COLO668 (cell line): ENCODE measurements around the gene EMID1.

ENCODE experiments used
- DNase-seq: peaks from one replicate; lab custom pipeline; 2025; ENCODE audit not compliant: unreplicated experiment; lab: John Stamatoyannopoulos, UW

EMID1 gene

DNA sequence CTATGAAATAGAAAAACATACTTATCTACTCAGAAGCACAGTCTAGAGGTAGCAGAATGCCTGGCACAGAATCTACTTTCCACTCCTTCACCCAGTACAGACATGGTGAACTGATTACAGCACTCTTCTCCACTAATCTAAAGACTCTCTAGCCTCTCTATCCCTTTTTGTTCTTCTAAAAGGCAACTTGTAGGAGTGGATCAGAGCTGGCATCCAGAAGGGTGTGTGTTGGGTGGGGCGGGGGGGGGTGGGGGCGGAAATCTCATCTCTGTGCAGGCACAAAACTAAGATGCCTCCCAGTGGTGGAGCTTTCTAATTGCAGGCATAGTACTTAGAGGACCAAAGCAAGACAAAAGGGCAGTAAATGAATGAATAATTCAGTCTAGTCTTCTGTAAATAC, 11.5 kb upstream of the EMID1 start:
- no peak for DNase-seq

DNA sequence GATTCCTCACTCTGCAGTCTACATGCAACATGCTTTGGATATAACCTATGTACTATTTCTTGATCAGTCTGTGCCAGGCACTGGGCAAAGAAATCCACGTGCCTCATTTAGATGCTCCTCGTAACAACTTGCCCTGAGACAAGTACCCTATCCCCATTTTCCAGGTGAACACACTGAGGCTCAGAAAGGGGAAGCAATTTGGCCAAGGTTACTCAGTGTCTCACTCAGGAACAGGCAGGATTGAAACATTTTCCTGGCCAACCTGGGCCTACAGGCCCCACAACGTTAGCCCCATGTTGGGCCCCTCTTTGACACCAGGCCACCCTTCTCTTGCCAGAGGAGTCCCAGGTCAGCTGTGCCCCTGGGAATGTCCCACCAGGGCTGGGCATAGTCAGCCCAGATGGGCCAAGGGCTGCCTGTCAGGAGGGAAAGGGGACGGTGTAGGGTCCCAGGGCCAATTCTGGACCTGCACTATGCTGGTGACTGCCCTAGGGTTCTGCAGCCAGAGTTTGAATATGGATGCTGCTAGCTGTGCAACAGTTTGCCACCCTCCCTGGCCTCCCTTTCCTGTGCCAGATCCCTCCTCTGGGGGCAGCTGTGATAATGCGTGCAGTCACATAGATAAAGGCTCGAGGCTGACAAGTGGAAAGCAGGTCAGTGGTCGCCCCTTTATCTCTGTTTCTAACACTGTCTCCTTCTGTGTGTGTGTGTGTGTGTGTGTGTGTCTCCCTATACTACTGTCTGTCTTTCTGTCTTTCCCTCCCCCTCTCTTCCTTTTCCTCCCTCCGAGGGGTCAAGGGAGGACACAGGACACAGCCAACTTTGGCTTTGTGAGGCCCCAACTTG, 10.4 kb upstream of the EMID1 start:
- DNase-seq: no peak

DNA sequence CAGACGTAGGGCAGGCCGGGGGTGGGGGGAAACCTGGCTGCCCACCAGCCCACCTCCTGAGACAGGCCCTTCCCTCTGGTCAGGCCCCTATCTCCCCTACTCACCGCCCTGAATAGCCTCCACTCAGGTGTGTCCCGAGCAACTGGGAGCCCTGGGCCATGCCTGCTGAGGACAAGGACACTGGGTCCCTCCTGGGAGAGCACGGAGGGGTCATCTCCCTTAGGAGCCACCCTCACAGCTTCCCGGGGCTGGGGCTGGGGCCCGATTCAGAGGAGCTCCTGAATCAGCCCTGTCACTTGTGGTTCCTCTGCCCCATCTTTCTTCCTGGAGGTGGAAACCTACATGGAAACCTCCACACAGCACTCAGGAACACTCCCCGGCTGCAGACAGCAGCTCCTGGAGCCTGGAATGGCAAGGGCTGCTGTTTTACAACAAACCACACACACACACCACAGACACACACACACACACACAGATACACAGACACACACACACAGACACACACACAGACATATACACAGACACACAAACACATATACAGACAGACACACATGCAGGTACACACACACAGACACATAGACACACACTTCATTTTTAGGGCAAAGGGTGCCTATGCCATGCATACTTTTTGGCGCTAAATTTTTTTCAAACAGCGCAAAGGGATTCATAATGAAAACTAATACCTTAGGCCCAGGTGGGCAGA, 9.6 kb upstream of the EMID1 start:
- no peak for DNase-seq

DNA sequence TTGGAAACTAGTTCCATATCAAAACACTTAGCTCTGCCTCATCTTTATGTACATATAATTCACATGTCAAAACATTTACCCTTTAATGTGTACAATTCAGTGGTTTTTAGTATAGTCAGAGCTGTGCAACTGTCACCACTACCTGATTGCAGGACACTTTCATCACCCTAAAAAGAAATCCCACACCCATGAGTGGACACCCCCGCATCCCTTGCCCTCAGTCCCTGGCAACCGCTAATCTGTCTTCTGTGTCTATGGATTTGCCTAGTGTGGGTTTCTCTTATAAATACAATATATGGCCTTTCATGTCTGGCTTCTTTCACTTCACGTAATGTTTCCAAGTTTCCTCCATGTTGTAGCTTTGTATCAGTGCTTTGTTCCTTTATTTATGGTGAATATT, 8.6 kb upstream of the EMID1 start:
- DNase-seq: no peak

DNA sequence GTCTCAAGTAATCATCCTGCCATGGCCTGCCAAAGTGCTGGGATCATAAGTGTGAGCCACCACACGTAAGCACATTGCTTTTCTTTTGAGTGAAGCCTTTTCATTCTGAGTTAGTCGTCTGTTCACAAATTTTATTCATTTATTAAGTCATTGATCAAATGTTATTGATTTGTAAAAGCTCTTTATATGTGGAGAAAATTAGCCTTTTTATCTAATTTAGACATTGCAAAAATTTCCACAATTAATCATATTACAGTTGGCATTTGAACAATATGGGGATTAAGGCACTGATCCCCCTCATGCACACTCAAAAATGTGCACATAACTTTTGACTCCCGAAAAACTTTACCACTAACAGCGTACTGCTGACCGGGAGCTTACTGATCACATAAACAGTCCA, 7.5 kb upstream of the EMID1 start:
- no peak for DNase-seq

DNA sequence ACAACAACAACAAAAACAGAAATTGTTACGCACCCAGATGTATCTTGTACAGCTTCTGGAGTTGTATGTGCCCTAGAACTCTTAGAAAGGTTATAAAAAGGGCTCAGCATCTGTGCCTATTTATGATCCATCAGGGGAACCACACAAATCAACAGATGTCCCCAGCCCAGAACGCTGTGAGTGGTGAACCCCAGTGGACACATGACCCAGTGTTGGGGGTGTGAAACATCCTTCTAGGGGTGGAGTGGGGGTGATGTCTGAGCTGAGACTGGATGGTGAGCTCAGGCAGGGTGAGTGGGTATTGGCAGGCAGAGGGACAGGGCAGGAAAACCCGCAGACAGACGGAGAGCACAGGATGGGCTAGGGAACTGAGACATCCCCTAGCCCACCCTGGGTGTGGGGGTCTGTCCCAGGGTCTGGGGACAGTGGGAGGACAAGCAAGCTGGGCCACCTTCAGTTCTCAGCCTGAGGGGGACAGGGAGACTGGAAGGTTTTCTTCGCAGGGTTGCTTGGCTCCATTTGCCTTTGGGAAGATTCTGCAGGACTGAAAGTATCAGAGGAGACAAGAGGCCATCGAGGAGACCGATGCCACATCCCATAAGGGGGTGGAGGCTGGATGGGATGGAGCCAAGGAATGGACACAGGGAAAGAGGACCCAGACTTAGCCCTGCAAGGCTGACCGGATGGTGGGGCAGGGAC, 5.8 kb upstream of the EMID1 start:
- DNase-seq: no peak

DNA sequence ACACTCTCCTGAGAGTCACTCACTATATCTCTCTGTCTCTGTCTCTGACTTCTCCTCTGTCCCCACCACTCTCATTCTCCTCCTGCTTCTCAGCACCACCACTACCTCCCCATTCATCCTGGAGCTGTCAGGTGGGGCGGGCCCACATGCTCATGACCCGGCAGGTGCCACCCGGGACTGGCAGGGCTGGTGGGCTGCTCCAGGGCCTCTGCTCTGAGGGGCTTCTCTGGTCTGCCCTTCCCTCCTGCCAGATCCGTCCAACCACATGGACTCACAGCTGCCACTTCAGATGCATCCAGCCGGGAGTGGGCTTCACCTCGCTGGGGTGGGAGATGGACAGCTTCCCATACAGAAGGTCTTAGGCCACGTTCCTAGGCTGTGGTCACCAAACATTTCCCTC, 4.8 kb upstream of the EMID1 start:
- DNase-seq: no peak

DNA sequence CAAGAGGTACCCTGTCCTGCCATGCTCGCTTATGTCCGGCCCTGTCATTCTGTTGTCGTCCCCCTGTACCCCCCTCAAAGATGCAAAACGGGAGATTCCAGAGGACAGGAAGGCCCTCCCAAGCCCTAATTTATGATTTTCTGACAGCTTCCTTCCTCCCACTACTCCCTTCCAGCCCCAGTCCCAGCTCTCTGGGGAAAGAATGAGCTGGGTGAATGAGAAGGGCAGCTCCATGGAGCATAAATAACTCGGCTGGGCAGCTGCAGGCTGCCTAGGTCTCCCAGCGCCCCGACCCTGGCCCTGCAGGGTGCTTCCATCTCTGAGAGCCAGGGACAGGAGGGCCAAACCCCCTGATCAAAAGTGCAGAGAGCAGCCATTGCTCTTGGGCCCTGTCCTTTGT, 3.9 kb upstream of the EMID1 start:
- no peak for DNase-seq

DNA sequence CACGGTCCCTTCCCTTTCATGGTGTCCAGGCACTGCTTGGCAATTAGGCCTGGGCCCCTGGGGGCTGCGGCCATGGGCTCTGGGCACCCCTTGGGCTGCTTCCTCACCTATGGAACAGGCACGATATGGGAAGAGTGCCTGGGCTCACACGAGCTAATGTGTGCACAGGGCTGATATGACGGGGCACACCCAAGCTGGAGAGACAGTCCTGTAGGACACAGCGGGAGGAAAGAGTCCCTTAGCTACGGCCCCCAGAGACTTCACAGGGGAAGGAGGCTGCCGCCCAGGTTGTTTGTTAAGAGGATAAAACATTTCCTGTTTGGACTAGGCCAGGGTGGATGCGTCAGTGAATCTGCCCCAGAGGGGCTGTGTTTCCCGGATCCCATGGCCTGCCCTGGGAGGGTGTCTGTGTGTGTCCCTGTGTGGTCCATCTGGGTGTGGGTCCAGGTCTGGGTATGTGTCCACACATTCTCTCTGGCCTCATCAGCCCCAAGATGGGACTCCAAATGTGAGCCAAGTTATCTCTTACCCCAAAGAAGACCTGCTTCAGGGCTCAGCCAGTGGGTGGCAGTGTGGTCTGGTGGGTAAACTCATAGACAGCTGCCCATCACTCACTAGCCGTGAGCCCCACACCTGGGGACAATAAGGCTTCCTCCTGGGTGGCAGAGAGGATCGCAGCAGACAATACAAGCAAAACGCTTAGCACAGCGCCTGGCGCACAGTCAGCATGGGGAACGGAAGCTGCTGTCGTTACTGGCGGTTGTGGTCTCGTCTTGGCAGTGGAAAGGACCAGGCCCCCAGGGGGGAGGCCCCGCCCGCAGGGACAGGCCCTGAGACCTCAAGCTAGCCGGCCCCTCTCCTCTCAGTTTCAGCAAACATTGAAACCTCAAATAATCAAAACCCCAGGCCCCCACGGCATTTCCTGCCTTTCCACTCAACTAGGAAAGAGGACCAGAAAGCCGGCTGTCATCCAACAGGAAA, 3.2 kb upstream of the EMID1 start:
- peak; percentile 56 for DNase-seq

DNA sequence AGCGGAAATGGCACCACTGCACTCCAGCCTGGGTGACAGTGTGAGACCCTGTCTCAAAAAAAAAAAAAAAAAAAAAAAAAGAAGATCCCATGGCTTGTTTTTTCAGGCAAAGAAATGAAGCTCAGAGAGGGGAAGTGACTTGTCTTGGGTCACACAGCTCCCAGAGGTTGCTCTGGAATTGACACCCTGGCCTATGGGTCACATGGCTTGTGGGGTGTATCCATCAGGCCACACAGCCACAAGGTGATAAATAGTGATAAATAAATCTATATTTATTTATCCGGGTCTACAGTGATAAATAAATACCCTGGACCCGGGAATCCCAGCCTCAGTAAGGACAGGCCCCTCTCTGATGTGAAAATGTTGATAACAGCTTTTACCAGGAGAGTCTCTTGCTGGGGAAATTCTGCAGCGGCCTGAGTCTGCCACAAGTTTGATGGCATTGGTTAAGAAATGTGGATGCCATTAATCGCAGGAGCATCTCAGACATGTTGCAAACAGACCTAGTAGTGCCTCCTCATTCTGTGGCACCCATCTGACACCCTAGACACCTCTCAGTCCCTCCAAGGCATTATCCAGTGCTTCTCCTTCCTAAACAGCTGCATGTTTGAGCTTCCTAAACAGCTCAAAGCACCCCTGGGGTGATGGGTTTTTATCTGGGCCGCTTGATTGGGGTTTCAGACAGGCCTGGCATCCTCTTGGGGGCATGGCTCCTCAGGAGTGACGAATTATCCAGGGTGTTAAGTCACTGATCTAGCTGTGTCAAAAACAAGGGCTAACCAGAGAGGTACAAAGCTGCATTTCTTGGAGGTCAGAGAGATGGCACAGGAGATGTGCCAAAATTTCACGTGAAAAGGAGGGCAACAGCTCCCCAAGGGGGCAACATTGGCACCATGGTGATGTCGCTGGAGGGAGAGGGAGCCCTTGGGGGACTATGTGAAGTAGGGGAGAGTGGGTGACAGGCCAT, 1.9 kb upstream of the EMID1 start:
- no peak for DNase-seq

DNA sequence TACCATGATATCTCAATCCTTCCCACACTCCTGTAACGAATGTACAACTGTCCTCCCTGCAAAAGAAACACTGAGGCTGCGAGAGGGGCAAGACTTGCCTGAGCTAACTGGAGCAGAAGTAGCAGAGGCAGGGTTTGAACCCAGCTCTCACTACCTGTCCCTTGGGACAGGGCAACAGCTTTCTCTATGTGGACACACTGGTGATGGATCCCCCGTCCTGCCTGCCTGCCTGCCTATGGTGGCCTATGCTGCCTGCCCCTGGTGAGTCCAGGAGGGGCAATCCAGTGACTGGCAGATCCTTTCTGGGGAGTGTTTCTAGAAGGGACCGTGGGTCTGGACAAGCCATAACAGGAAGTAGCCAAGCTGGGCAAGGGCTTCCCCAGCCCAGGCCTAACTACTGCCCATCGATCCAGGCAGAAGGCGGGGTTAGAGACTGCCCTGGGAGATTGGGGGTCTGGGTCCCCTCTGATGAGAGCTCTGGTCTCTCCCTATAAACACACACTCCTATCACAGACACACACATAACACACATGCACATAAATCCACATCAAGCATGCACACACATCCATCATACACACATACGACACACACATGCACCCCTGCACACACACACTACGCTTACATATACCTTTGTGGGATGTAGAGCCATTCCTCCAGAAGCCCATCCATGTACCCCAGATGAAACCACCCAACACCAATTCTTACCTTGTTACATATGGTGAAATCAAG, 1.1 kb upstream of the EMID1 start:
- DNase-seq: no peak

DNA sequence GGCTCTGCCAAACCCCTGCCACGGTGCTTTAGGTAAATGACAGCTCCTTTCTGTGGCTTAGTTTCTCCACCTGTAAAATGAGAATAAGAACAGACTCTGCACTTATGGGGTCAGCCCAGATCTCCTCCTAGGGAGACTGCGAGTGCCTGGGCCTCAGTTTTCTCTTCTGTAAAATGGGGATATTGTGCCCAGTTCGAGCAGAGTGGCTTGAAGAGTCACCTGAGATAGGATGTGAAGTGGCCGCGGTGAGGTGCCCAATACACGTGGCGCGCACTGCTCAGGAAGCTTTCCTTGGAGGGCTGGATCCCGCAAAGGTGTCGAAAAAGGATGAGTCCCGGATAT, 473 bp upstream of the EMID1 start:
- no peak for DNase-seq

DNA sequence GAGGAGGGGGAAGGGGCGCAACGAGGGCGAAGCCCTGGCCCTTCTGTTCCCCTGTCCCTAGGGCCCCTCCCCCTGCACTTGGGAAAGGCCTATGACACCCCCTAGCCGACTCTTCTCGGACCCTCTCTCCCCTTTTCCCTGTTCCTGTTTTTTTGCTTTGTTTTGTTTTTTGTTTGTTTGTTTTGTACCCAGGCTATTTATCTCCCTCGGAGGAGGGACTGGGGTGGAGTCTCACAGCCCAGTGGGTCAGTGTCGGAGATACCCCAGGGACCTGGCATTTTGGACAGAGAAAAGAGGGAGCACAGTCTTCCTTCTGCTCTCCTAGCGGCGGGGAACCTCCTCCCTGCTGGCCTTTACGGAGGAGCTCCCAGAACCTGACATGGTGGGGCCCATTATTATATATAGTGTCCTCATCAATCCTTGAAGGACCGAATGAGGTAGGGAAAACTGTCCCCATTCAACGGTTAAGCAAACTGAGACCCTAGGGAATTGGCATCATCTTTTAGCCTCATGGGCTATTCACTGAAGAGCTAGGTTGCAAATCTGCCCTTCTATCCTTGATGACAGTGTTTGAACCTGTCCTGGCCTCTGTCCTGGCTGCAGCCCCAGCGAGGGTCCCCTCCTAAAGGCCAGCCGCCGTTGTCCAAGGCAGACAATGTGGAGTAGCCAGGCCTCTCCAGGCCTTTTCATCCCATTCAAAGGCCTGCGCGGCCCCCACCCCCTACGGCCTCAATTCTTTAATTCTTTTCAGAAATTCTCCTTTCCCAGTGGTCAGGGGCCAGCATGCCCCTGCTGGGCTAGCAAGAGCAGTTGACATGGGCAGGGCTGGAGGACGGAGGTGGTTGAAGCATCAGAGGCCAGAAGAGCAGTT, 911 bp downstream of the EMID1 start:
- DNase-seq: no peak

DNA sequence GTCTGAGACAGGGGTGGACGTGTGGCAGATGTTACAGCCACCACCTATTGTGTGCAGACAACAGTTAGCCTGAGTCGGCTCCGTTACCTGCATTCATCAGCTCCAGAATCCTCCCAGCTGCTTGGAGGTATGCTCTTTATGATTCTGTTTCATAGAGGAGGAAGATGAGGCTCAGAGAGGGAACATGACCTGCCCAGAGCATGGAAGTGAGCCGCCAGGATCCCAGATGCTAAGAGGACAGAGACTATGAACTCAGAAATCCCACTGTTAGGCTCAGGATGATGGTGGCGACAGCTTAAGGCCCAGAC, 1.5 kb downstream of the EMID1 start:
- DNase-seq: no peak

DNA sequence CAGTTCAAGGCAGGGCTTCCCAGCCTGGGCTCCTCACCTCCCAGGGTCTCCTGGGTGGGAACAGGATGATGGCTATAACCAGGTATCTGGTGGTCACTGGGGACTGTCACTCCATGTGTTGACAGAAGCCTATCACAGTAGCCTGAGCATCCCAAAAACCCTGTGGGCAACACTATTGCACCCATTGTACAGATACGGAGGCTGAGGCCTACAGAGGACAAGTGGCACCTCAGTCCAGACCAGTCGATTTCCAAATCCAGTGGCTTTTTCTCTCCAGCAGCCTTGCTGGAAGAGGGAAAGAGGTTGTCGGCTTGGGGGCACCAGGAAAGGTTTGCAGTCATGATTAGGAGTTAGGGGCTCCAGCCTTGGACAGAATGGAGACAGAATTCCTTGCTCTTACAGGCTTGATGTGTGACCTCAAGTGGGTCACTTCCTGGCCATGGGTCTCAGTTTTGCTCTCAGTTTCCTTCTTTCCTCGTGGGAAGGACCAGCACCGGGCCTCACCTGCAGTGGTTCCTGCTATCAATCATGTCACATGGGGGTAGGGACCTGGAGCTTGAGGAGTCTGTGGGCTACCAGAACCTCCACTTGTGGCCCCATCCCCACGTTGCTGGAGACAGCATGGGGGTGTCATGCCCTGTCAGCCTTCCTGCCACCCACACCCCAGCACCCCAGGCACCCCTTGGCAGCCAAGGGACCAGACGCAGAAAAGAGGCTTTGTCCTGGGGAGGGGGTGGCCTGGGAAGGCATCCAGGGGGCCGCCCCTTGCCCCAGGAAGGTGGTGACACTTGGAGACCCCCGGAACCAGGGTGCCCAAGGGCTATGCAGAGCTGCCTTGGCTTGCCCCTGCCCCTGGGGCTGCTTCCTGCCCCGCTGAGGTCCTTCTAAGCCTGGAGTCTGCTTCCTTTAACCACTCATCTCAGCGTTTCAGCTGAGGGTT, 2.1 kb downstream of the EMID1 start:
- no peak for DNase-seq

DNA sequence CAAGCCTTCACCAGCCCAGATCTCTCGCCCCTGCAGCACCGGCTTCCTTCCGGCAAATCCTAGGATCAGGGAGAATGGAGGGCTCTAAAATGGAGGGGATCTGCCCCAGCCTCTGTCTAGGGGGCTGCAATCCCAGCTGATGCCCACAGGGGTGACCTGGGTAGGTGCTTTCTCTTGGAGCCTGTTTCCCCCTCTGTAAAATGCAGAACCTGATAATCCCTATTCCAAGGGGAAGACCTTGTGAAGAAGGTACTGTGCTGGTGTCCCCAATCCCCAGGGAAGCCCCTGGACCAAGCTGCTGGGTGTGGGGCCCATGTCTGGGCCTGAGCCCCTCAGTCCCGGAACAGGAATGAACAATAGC, 2.8 kb downstream of the EMID1 start:
- DNase-seq: no peak

DNA sequence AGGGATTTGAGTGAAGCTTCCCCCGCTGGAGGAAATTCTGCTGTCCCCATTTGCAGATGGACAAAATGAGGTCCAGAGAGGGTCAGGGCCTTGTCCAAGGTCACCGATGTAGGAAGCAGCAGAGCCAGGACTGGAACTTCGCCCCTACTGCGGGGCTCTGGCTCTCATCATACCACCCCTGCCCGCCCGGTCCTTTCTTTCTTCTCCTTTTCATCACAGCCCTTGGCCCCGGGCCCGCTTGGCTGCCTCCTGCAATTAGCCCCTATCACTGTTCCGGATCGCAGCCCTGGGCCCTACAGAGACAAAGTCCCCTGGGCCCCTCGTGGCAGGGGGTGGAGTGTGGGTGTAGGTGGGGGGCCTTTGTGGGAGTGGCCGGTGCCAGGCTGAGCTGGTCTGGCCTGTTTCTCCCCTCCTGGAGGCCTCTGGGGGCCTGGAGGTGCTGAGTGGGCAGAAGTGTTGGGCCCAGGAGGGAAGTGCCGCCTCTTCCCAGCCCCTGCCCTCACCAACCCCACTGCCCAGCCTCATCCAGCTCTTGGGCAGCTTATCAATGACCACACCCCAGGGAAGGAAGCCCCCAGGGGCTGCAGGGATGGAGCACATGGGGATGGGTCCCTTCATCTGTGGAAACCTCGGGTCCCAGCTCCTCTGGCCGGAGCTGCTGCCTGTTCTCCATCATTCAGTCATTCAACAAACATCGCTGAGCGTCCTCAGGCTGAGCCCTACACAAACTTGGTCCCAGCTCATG, 3.4 kb downstream of the EMID1 start:
- DNase-seq: no peak
